Renal cortical epithelial cell (primary cell): Measurements from ENCODE around the gene DCHS2. TPM values are rescaled to one million over a fixed set of nuclear protein-coding genes. Genes with fewer than 3 reads are reported as not detected.
A peak's percentile ranks its signal among the peaks of the same experiment; 100 is the strongest.
"Not testable (repeated sequence)": the region's sequence is repeated elsewhere in the genome, so short reads cannot be mapped to it uniquely, and the experiment has no call there.

Experiments used
- DNase-seq: peaks from one replicate; pipeline ENCODE4 v3.0.0-alpha.2; 2011; ENCODE audit warnings: low read depth
- total RNA-seq: library from RNA; depleted of rRNA; stranded (reverse); fragments of >200 nt; gene quantifications from 2 replicates; pipeline ENCODE4 v1.2.3, GENCODE V29; 2014

DCHS2 gene
- total RNA-seq, 1 donor from 2014 or later: under 0.01 TPM

DNA sequence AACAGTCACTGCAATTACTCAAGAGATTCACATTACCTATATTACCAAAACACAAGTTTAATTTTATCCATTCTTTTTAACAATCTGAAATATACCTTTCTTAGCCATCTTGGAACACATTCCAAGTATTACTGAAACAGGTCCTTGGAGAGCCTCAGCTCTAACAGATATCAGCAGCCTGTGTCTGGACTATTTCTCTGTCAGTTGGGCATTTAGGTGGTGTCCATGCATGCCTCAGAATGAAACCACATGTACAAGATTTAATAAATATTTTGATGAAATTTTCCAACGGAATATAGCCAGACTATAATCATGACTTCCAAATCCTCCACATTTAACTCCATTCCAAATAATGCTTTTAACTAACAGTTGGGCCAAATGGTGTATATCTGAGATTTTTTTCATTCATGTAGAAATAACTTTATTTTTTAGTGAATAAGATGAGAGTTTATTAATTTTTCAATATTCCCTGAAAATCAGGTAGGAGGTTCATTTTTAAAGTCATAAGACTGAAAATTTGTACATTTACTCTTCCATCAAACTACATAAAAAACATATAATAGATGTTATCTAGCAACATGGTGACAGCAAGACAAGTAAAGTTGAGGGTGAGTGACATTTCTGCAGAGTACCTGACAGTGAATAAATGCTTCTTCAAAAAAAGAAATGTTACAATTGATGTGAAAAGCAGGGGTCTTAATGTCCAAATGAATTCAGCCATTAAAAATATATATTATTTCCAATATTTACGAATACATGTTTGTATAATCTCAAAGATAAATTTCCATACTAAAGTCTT, 174.2 kb downstream of the DCHS2 start:
- no peak for DNase-seq

DNA sequence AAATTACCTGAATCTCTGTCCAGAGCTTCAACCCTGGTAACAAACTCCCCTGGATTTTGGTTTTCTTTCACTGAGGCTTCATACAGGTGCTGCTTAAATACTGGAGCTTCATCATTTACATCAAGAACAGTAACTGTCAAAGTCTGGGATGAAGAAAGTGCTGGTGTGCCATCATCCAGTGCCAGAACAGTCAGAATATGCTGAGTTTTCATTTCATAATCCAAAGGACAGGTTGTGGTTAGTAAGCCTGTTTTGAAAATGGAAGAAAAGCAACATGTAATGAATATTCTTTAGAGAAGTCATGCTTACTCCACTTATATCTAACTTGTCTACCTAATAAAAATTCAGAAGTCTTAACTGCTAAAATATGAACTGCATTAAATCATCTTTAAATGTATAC, 175.9 kb downstream of the DCHS2 start:
- no peak for DNase-seq

DNA sequence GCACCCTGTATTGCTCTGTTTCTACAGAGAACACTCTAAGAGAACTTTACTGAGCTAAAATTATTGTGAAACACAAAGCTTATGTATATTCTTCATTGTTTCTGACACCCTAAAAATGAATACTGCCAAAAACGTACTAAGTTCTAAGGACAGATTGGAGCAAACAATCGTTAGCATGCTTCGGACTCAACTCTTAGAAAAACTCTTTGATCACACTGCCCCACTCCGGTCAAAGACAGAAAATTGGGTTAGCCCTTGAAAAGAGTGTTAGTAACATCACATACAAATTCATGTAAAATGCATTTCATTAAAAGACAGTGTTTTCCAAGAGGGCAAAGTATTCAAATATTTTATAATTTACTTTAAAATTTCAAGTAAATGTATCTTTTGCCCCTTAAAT, 177.4 kb downstream of the DCHS2 start:
- DNase-seq: peak; percentile 19

DNA sequence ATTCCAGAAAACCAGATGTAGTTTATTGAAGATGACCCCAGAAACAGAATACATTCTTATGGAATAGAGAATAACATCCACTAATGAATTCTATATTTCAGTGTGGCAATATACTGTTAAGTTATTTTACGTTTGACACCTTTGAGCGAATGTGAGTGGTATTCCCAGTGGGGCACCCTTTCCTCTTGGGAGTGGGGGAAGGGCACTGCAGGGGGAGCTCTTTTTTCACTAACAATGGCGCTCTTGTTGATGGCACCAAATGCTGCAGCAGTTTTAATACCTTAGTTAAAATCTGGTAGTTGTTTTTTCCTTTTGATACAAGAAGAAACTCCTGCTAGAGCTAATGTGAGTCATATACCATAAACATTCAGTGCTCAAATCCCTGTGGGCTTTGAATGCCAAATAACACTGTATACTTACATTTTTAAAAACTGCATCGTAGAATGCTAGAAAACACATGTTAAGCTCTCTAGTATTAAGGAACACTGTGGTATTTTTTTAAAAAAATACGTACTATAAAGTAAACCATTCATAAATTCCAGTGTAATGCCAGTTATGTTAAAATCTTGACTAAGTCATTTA, 178.5 kb downstream of the DCHS2 start:
- DNase-seq: no peak

DNA sequence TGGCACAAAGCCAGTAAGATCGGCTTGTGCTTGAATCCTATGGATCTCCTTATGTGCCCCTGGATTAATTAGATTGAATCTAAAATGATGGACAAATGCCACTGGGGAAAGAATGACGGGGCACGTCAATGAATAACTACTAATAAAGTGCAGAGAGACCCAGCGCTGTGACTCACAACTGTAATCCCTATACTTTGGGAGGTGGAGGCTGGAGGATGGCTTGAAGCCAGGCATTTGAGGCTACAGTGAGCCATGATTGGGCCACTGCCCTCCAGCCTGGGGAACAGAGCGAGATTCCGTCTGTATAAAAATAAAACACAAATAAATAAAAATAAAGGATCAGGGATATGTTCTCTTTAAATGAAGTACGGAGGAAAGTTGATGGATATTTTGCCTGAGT, 179.4 kb downstream of the DCHS2 start:
- peak; percentile 1 for DNase-seq

DNA sequence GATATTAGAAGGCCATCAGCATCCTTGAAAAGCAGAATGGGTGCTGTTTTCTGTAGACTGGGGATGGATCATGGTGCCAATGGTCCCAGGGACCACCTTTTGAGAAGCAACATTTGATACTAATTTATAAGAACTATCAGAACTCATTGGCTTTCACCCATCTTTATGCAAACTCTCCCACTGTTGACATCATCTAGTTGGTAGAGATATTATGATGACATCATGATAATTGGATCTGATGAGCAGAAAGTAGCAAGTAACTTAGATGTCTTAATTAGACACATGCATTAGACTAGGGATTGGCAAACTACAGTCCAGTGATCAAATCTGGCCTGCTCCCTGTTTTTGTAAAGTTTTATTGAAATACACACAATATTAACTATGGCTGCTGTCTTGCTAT, 181.0 kb downstream of the DCHS2 start:
- DNase-seq: no peak

DNA sequence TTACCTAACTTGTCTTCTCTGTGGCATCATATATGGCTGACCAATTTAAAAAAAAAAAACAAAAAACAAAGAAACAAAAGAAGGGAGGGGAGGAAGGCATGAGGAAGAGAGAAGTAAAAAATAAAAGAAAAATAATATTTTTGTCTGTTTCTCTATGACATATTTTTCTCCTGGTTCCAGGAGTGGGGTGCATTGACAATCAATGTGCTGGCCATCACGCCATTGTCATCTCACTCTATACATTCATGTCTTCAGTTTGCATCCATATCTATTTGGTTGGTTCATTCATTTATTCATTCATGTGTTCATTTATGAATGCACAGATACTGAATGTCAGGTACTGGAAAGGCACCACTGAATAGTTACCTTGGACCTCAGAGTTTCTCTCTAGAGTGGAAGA, 183.4 kb downstream of the DCHS2 start:
- no peak for DNase-seq

DNA sequence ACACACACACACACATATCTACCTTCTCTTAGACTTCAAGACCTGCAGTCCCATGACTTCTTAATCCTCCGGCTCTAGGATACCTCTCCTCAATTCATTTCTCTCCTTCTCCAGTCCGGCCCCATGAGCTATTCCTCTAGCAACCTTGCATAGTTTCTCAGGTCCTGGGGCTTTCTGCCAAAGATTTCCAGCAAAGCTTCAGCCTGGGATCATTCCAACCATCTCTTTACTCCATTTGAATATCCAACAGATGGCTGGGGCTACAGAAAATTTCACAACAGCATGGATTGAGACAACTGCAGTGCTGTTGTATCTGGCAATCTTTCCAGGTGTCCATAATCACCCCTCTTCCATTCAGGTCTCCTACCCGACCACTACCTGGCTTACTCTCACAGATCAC, 184.1 kb downstream of the DCHS2 start:
- no peak for DNase-seq

DNA sequence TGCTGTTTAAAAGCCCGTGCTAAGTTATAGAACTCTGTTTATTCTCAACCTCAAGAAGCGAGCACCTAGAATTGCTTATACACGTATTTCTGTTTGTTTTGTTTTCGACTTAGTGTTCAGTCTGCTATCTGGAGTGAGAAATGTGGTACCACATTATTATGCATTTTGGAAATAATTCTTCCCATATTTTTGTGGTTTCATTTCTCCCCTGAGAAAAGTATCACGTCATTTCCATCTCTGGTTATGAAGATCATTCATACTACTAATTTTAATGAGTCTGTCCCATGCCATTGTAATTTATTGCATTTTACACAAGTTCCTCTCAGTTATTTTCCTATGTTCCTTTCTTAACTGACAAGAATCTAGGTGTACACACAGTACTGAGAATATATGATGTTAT, 186.0 kb downstream of the DCHS2 start:
- DNase-seq: no peak

DNA sequence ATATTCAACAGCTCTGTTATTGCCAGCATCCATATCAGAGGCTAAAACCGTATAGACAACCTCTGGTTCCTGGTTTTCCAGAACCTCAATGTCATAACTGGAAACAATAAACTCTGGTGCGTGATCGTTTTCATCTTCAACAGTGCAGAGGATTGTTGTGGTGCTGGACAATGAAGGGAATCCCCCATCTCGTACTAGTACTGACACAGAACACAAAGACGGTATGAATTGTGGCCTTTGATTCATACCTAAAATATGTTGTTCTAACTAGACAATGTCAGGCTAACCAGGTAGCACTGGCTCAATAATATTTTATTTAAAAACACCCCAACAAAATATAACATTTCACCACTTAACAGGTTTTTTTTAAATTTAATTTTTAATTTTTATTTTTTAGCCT, 186.9 kb downstream of the DCHS2 start:
- DNase-seq: no peak

DNA sequence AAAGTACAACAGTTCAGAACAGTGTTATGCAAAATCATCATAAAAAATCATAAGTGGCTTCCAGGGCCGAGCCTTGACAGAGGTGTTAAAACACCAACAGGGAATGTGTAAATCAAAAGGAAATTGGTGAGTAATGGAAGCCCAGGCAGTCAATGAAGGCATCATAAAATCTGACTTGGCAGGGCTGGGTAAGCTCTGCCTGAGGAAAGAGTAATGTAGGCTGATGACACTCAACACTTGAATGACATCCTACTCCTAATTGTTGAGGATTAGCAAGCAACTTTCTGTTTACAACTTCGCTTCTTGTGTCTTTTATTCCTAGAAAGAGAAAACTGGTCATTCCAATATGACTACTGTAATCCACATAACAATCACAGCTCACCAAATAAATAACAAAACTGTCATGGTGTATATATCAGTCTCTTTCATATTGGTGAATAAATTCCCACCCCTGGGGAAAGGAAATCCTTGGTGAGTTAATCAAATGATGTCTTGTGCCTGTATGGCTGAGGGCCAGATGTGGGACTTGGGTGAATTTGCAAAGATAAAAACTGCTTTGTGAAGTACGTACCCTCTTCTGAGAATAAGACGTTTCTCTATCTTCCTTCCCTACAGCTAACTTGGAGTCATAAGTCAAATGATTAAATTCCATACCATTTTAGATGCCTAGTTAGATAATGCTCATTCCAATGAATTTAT, 196.8 kb downstream of the DCHS2 start:
- no peak for DNase-seq

DNA sequence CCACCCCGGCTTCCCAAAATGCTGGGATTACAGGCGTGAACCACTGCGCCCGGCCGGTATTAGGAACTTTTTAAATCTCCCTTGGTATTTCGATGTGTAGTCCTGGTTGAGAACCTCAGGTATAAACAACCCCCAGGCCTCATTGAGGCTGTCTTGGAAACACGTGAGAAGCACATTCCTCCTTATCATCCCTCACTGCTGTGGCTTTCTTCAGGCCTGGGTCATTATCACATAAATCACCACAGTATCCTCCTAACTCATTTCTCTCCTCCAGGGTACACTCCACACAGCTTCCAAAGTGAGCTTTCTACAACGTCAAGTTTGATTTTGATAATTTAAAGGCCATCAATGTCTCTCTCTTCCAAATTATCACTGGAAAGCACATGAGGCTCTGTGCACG, 198.2 kb downstream of the DCHS2 start:
- DNase-seq: no peak

DNA sequence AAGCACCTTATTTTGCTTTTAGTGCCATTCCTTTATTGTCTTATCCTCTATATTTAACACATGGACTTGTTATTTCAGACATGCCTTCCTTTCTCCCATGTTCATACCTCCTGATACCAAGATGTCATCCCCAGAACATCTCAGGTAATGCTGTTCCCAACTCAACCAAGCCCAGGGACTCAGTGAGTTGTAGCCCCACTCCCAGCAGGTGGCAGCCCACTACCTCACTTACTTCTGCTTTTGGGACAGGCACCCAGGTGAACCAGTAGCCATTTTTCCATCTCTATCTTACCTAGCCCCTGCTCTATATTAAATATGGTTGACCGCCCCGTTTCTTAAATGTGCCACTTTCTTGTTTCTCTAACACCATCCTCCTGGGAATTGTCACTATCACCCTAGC, 199.0 kb downstream of the DCHS2 start:
- no peak for DNase-seq

DNA sequence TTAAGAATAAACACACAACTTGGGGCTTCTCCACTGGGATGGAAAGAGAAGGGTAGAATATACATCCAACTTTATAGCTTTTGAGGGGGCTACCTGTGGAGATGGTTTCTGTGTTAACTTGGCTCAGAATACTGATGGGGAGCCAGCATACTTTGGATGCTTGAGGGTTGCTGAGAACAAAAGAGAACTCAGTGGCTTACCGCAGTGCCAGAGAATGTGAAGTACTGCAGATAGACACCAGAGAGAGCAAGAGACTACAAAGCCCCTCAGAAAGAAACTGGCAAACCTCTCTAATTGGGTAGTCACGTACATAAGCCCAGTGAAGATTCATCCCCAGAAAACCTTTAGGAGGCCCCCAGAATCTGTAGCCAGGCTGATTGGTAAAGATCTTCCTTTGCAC, 214.4 kb downstream of the DCHS2 start:
- no peak for DNase-seq

DNA sequence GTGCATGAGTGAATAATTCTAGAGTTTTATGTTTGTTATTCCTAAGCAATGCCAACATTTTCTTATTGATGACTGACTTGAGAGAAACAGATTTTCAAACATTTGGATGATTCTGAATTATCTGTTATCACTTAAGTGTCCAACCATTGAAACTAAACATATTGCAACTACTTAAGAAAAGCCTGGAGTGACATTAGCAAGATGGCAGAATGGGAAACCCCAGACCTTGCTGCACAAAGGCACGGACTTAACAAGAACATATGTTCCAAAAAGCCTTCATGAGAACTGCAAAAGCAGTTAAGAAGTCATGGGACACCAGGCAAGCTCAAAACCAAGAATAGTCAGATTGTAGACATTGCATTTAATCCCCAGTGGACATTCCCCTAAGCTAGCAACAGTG, 215.1 kb downstream of the DCHS2 start:
- no peak for DNase-seq

DNA sequence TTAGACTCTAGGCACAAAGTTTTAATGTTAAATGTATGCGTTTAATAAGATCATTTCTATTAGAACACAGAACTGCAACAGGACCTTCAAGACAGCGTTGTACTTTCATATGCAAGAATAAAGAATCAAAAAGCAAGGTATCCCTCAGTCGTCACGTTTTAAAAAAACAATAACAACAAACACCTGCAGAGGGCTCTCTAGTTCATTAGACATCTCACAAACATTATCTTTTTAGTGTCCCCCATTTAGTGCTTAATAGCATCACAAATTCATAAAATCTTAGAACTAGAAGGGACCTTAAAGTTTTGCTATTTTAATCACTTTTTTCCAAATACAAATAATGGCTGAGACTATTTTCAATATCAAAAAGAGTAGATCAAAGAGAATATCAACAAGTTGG, 236.6 kb downstream of the DCHS2 start:
- DNase-seq: no peak

DNA sequence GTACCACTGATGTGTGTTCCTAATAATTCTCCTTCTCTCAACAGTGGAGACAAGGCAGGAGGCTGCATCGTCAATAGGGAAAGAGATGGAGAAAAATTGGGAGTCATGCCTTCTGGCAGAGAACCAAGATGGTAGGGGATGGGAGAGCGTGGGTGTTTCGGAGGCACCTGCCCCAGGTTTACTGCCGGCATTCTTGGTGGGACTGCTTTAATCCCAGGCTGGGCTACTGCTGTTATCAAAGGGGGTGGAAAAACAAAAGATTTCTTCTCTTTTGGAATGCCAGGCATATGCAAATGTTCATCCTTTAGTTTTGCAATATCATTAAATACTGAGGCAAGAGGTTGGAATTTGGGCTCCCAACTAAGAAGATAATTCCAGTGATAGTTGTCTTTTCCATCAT, 257.0 kb downstream of the DCHS2 start:
- no peak for DNase-seq

DNA sequence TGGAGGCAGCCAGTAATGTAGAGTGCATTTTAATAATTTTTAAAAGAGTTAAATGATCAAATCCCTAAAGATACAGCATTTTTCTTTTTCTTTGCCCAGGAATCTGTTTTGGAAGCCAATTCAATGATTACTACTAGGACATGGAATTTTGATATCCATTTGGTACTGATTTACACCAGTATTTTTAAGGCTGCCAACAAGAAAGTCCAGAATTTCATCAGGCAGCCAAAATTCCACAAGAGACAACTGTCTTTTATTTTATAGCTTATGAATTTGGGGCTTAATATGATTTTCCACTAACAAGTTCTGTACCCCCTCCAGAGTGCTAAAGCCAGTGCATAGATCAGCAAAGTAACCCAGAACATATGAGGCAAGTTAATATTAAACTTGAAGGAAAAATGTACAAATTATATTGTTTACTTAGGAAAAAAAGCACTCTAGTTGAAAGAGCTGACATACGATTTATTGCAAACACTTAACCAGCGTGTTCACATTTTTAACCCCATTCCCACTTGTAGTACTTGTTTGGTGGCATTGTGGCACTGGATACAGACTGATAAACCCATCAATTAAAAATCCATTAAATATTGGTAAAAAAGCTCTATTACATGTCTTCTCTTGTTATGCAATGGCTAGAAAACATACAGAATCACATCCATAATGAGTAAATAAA, 259.7 kb downstream of the DCHS2 start:
- DNase-seq: no peak

DNA sequence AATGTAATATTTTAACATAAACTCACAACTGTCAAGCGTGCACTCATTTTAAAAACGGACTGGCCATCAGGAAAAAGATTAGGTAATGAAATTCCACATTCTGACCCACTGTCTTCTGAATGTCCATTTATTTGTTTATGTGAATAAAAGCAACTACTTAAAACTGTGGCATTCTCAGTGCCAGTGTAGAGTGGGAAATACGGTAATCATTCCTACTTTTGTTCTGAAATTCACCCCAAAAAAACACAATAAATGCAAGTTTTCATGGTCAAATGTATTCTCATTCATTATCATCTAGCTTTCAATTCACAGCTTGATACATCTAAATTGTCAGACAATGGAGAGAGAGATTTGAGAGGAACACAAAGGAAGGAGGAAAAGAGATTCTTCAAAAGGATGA, 260.9 kb downstream of the DCHS2 start:
- no peak for DNase-seq

DNA sequence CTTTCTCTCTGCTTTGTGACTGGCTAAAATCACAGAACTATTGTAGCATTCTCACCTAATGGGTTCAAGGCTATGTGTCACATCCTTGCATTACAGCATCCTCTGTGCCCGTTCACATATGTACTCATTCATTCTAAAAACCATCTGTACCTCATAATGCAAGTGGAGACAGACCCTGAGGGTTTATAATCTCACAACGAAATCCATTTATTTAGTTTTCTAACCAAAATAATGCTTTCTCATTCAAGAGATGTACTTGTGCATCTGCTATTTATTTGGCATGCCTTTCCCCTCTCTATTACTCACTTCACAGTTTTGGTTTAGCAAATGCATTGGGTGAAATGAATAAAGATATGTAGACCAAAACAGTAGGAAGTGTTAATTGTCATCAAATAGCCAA, 261.5 kb downstream of the DCHS2 start:
- DNase-seq: no peak

DNA sequence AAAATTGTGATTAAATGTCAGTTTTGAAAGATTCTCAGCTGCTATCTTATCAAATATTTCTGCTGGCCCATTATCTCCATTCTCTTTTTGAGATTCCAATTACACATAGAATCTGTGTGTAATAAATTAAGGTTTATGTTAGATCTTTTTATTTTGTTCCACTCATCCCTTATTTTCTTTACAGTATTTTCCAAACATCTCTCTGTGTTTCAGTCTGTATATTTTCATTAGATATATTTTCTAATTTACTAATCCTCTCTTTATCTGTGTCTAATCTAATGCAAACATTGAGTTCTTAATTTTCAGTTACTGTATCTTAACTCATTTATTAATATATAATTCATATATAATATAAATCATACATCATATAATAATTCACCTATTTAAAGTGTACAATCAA, 268.7 kb downstream of the DCHS2 start:
- DNase-seq: no peak

DNA sequence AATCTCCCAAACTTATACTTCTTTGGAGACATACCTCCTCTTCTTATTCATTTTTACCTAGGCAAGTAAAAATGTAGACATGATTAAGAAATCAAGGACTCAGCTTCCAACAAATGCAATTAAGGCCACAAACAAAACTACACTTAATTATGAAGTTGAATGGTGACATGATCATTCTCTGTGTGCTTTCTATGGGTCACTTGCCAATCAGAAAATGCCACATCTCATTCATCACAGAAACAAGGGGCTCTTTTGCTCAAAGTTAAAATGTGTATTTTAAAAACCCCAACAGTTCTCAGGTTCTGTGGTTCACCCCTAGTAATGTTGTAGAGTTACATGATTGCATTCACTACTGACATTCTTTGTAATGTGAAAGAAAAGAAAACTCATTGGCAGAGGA, 273.5 kb downstream of the DCHS2 start:
- no peak for DNase-seq

DNA sequence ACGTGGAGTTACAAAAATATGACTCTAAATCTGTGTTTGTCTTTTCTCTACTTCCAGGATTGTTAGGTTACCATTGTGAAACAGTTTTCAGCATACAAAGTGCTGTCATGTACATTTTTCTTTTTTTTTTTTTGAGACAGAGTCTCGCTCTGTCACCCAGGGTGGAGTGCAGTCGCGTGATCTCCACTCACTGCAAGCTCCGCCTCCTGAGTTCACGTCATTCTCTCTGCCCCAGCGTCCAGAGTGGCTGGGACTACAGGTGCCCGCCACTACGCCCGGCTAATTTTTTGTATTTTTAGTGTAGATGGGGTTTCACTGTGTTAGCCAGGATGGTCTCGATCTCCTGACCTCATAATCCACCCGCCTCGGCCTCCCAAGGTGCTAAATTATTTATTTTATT, 274.2 kb downstream of the DCHS2 start:
- not testable (repeated sequence) for DNase-seq
